HG03521 (cell line): ENCODE measurements around the gene KIFC1.
A peak's percentile ranks its signal among the peaks of the same experiment; 100 is the strongest.

Source experiments
- ATAC-seq: cut with Tn5 transposase; IDR thresholded peaks from one replicate; pipeline ENCODE4 v1.9.1; 2021; ENCODE audit warnings: mild to moderate bottlenecking, moderate library complexity; ENCODE audit not compliant: unreplicated experiment

Gene KIFC1

GRCh38 chr6:33439956-33440648, 48.5 kb downstream of the KIFC1 start:
- no peak for ATAC-seq

GRCh38 chr6:33440649-33441309, 49.2 kb downstream of the KIFC1 start:
- ATAC-seq = no peak

GRCh38 chr6:33441457-33441856, 49.8 kb downstream of the KIFC1 start:
- ATAC-seq = no peak

GRCh38 chr6:33442283-33442682, 50.7 kb downstream of the KIFC1 start:
- no peak for ATAC-seq

- ATAC-seq = no peak
Observed at GRCh38 chr6:33443025-33443424, 51.4 kb downstream of the KIFC1 start.

- no peak for ATAC-seq
Observed at GRCh38 chr6:33443619-33444504, 52.2 kb downstream of the KIFC1 start.

GRCh38 chr6:33445119-33445603, 53.5 kb downstream of the KIFC1 start:
- no peak for ATAC-seq

GRCh38 chr6:33446356-33446755, 54.7 kb downstream of the KIFC1 start:
- no peak for ATAC-seq

- ATAC-seq = no peak
Observed at GRCh38 chr6:33450434-33450833, 58.8 kb downstream of the KIFC1 start.

- ATAC-seq = no peak
Observed at GRCh38 chr6:33451606-33452005, 60.0 kb downstream of the KIFC1 start.

- no peak for ATAC-seq
Observed at GRCh38 chr6:33452496-33452895, 60.9 kb downstream of the KIFC1 start.

- ATAC-seq = no peak
Observed at GRCh38 chr6:33453393-33454008, 61.9 kb downstream of the KIFC1 start.

GRCh38 chr6:33454009-33454946, 62.7 kb downstream of the KIFC1 start, which contains the start of gene ZBTB9:
ZBTB9 (plus strand) TSS chr6:33454576; CDS start chr6:33455101, 525 bp downstream.
- peak; percentile 98 for ATAC-seq

- ATAC-seq = no peak
Observed at GRCh38 chr6:33455051-33455450, 63.4 kb downstream of the KIFC1 start.

GRCh38 chr6:33456156-33456555, 64.5 kb downstream of the KIFC1 start:
- ATAC-seq = no peak

GRCh38 chr6:33458676-33459075, 67.1 kb downstream of the KIFC1 start:
- ATAC-seq = no peak

- no peak for ATAC-seq
Observed at GRCh38 chr6:33459226-33459625, 67.6 kb downstream of the KIFC1 start.
